Astrocyte (in vitro differentiated cells and primary cell): ENCODE results near the gene SERPINB6.

Source experiments
- EZH2 ChIP-seq: IDR thresholded peaks from 2 replicates; pipeline ENCODE4 v1.6.1; 2012; ENCODE audit warnings: mild to moderate bottlenecking, low read length, inconsistent platforms; ENCODE audit not compliant: insufficient read depth
- TF ChIP-seq, protein P1 (sequence below): IDR thresholded peaks from 2 replicates; pipeline ENCODE4 v1.5.1; 2011; ENCODE audit warnings: low read depth, mild to moderate bottlenecking, inconsistent platforms, low read length, moderate library complexity; ENCODE audit not compliant: insufficient read depth

DNA sequence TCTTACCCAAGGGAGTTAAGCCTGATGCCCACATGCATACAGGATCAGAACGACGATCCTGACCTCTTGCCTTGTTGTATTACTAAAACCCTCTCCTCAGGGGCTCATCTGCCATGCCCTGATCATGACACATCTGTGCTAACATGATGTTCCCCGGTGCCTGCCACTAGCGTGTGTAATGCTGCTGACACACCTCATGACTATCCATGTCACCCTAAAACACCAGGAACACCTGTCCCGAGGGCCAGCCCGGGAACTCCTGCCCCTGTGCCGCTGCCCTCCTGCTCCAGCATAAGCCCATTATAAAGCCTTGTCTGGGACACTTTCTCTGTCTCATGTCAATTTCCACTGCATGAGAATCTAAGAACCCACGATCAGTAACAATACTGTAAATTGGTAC is 7.6 kb downstream of the SERPINB6 start:
- no peak for TF ChIP-seq EZH2
- TF ChIP-seq, protein P1, sequence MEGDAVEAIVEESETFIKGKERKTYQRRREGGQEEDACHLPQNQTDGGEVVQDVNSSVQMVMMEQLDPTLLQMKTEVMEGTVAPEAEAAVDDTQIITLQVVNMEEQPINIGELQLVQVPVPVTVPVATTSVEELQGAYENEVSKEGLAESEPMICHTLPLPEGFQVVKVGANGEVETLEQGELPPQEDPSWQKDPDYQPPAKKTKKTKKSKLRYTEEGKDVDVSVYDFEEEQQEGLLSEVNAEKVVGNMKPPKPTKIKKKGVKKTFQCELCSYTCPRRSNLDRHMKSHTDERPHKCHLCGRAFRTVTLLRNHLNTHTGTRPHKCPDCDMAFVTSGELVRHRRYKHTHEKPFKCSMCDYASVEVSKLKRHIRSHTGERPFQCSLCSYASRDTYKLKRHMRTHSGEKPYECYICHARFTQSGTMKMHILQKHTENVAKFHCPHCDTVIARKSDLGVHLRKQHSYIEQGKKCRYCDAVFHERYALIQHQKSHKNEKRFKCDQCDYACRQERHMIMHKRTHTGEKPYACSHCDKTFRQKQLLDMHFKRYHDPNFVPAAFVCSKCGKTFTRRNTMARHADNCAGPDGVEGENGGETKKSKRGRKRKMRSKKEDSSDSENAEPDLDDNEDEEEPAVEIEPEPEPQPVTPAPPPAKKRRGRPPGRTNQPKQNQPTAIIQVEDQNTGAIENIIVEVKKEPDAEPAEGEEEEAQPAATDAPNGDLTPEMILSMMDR, result no peak
